ENCODE data around the gene CIB2.

Gene CIB2

DNA sequence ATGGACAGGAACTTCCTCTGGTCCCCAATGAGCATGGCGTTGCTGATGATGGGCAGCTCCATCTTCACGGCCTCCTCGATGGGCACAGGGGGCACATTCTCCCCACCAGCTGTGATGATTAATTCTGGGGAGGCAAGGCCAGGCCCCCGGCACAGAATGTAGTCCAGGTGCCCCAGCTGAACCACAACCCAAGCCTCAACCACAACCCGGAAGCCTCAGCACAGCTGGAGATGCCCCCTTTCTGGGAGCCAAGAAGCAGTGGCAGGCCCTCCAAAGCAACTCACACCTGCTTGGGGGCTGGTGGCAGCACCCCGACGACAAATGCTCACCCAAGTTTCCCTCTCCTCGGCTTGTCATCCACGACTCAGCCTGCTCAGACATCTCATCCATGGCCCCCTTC is 43.2 kb upstream of the CIB2 start:
- DNase-seq (ENCODE audit: low read depth in 2 of 2) = no peak
- no peak for TF ChIP-seq CTCF (IDR thresholded peaks at IDR 0.05; ENCODE audit: low read depth, low read length)
- H3K4me3 ChIP-seq (replicated peaks in 1 of 2; ENCODE audit: low read depth in 2 of 2, low read length in 2 of 2) = no peak overlapping the region

DNA sequence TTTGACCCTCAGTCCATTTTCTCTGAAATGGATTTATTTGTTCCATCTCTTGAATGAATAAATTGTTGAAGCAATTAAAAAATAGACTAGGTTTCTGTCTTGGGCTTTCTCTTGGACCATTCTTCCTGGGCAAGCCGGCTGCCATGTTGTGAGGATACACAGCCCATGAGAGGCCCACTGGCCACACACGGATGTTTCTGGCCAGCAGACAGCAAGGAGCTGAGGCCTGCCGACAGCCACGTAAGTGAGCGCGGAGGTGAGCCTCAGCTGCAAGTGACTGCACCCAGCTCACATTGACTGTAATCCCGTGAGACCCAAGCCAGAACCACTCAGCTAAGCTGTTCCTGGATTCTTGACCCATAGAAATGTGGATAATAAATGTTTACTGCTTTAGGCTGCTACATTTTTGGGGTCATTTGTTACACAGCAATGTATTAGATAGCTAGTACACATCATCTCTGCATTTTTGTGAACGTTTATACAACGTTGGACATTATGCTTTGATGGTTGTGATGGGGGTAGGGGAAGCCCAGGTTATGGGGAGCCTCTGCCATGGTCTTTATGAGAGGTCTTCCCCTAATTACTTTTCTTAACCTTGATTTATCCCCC is 40.7 kb upstream of the CIB2 start:
- H3K4me3 ChIP-seq (replicated peaks in 1 of 2; ENCODE audit: low read depth in 2 of 2, low read length in 2 of 2) = no peak overlapping the region
- no peak for TF ChIP-seq CTCF (IDR thresholded peaks at IDR 0.05; ENCODE audit: low read depth, low read length)
- DNase-seq (ENCODE audit: low read depth in 2 of 2) = no peak

GRCh38 chr15:78170848-78171773 is 39.9 kb upstream of the CIB2 start:
- no peak for TF ChIP-seq CTCF (IDR thresholded peaks at IDR 0.05; ENCODE audit: low read depth, low read length)
- H3K4me3 ChIP-seq (replicated peaks in 1 of 2; ENCODE audit: low read depth in 2 of 2, low read length in 2 of 2) = no peak overlapping the region
- DNase-seq (ENCODE audit: low read depth in 2 of 2) = no peak

DNA sequence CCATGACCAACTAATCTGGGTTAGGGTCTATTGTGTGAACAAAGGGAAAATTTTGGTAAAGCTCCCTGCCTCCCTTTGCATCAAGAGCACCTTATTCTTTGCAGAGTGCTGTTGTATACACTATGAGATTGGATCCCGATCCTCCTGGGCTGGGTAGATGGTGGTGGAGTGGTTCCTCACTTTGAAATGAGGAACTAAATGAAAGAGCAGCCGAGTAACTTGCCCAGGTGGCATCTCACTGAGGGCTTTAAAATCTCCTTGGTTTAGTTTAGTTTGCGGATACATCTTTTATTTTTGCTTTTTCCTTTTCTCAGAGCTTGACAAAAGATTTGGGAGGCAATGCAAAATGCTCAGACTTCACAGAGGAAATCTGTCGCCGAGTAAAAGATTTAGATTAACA is 37.4 kb upstream of the CIB2 start:
- TF ChIP-seq CTCF (IDR thresholded peaks at IDR 0.05; ENCODE audit: low read depth, low read length) = no peak
- no peak overlapping the region for H3K4me3 ChIP-seq (replicated peaks in 1 of 2; ENCODE audit: low read depth in 2 of 2, low read length in 2 of 2)
- no peak for DNase-seq (ENCODE audit: low read depth in 2 of 2)

DNA sequence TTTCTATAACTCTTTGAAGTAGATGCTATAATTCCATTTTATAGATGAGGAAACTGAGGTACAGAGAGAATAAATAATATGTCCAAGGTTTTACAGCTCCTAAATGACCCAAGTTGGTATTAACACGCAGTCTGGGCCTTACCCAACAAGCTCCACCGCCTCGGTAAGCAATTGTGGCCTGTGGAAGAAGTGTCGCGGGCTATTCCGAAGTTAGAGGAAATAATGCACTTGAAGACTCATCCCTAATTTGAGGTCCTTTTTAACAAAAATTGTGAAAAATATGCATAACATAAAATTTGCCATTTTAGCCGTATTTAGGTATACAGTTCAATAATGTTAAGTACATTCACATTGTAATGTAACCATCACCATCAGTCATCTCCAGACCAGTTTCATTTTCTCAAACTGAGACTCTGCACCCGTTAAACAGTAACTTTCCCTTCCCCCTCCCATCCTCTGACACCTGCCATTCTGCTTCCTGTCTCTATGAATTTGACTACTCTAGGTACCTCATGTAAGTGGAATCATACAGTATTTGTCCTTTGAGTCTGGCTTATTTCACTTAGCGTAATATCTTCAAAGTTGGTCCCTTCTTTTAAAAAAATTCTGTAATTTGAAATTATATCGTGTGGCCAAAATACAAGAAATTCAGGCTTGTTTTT is 36.1 kb upstream of the CIB2 start:
- no peak overlapping the region for H3K4me3 ChIP-seq (replicated peaks in 1 of 2; ENCODE audit: low read depth in 2 of 2, low read length in 2 of 2)
- no peak for DNase-seq (ENCODE audit: low read depth in 2 of 2)
- TF ChIP-seq CTCF (IDR thresholded peaks at IDR 0.05; ENCODE audit: low read depth, low read length) = no peak

- TF ChIP-seq CTCF (IDR thresholded peaks at IDR 0.05; ENCODE audit: low read depth, low read length) = no peak
- no peak for DNase-seq (ENCODE audit: low read depth in 2 of 2)
- no peak overlapping the region for H3K4me3 ChIP-seq (replicated peaks in 1 of 2; ENCODE audit: low read depth in 2 of 2, low read length in 2 of 2)
Measured at GRCh38 chr15:78164010-78164409, 32.8 kb upstream of the CIB2 start.

Data from cardiac fibroblast (primary cell).